DMS79 treated with DMSO at 0.1 percent for 48 hours (cell line): Measurements from ENCODE around the gene CCDC175.
A peak's percentile ranks its signal among the peaks of the same experiment; 100 is the strongest.

Source experiments
- DNase-seq: peaks from one replicate; lab custom pipeline; 2025; lab: John Stamatoyannopoulos, UW

The CCDC175 gene

GRCh38 chr14:59540852-59541251, 35.8 kb downstream of the CCDC175 start:
- no peak for DNase-seq

- no peak for DNase-seq
Measured at GRCh38 chr14:59538936-59539335, 37.7 kb downstream of the CCDC175 start.

- no peak for DNase-seq
Measured at GRCh38 chr14:59537476-59537875, 39.1 kb downstream of the CCDC175 start.

GRCh38 chr14:59534361-59534987, 42.1 kb downstream of the CCDC175 start:
- DNase-seq: no peak

- no peak for DNase-seq
Measured at GRCh38 chr14:59532419-59532818, 44.2 kb downstream of the CCDC175 start.

- DNase-seq: no peak
Measured at GRCh38 chr14:59530349-59530748, 46.3 kb downstream of the CCDC175 start.

GRCh38 chr14:59529189-59529588, 47.4 kb downstream of the CCDC175 start:
- no peak for DNase-seq

- DNase-seq: no peak
Measured at GRCh38 chr14:59520224-59520623, 56.4 kb downstream of the CCDC175 start.

GRCh38 chr14:59511916-59512575, 64.6 kb downstream of the CCDC175 start:
- DNase-seq: peak; percentile 22

GRCh38 chr14:59510966-59511365, 65.6 kb downstream of the CCDC175 start:
- DNase-seq: no peak

- DNase-seq: no peak
Measured at GRCh38 chr14:59510001-59510400, 66.6 kb downstream of the CCDC175 start.

- no peak for DNase-seq
Measured at GRCh38 chr14:59509101-59509500, 67.5 kb downstream of the CCDC175 start.

GRCh38 chr14:59507752-59508103, 68.9 kb downstream of the CCDC175 start:
- DNase-seq: no peak

- DNase-seq: peak; percentile 70
Measured at GRCh38 chr14:59507063-59507751, 69.4 kb downstream of the CCDC175 start.

- DNase-seq: no peak
Measured at GRCh38 chr14:59503256-59503655, 73.4 kb downstream of the CCDC175 start.

- no peak for DNase-seq
Measured at GRCh38 chr14:59500732-59501131, 75.9 kb downstream of the CCDC175 start.

GRCh38 chr14:59492384-59492783, 84.2 kb downstream of the CCDC175 start:
- no peak for DNase-seq

- DNase-seq: no peak
Measured at GRCh38 chr14:59490756-59491155, 85.9 kb downstream of the CCDC175 start.

GRCh38 chr14:59484639-59485175, 91.9 kb downstream of the CCDC175 start:
- peak; percentile 91 for DNase-seq

- DNase-seq: peak; percentile 98
Measured at GRCh38 chr14:59483819-59484638, 92.6 kb downstream of the CCDC175 start, which contains the start of the genes JKAMP and L3HYPDH. Gene JKAMP, plus strand, starts transcription at chr14:59484517. Its CDS starts 73 bp downstream, at chr14:59484590. Gene L3HYPDH, minus strand, starts transcription at chr14:59484408. Its CDS starts 92 bp downstream, at chr14:59484316.

GRCh38 chr14:59483363-59483762, 93.2 kb downstream of the CCDC175 start:
- peak; percentile 45 for DNase-seq
